Measurements from ENCODE around the gene PIK3R6.

GRCh38 chr17:8755590-8756255, 111.8 kb downstream of the PIK3R6 start:
- TF ChIP-seq CTCF (conservative IDR thresholded peaks at IDR 0.05; ENCODE audit: low read length) = no peak
- TF ChIP-seq EZH2phosphoT487 (IDR thresholded peaks at IDR 0.05; ENCODE audit: borderline replicate concordance) = no peak
